Prostate gland (tissue), 2 donors: ENCODE data around the gene EPHA7. TPM values are rescaled to one million over a fixed set of nuclear protein-coding genes. Genes with fewer than 3 reads are reported as not detected.
A peak's percentile ranks its signal among the peaks of the same experiment; 100 is the strongest.

Experiments used
- DNase-seq: peaks from one replicate; pipeline ENCODE4 v3.0.0-alpha.2; 2019; ENCODE audit warnings: low spot score
- H3K27ac ChIP-seq, 2 donors: fragments of 200-600 bp; sonication (generic); 2 replicates each; pipeline ENCODE4 v1.5.1; 2017 to 2019
- H3K27me3 ChIP-seq: fragments of 200-600 bp; sonication (generic); replicated peaks from 2 replicates; pipeline ENCODE4 v1.5.1; 2019; ENCODE audit not compliant: insufficient read depth
- H3K36me3 ChIP-seq, 2 donors: fragments of 200-600 bp; sonication (generic); 1 replicate in 1 of 2; 2 replicates in 1 of 2; pipeline versions ENCODE4 v1.5.1 to v1.8.1; 2017 to 2019
- H3K4me1 ChIP-seq: fragments of 200-600 bp; sonication (generic); replicated peaks from 2 replicates; pipeline ENCODE4 v1.5.1; 2019
- H3K4me3 ChIP-seq, 2 donors: fragments of 200-600 bp; sonication (generic); 2 replicates each; pipeline ENCODE4 v1.5.1; 2017 to 2019
- H3K9me3 ChIP-seq: fragments of 200-600 bp; sonication (generic); 2 replicates; pipeline ENCODE4 v1.5.1; 2017
- POLR2A ChIP-seq: fragments of 450-650 bp; IDR thresholded peaks from one replicate; pipeline ENCODE4 v1.6.1; 2016; ENCODE audit warnings: antibody characterized with exemption, mild to moderate bottlenecking
- POLR2AphosphoS5 ChIP-seq: sonication (generic); formaldehyde crosslinking; IDR thresholded peaks from one replicate; pipeline ENCODE4 v1.6.1; 2017; ENCODE audit warnings: antibody characterized with exemption
- WGBS: methylation state at CpG from one replicate; pipeline ENCODE4 v1.1.5; 2018; 5-methylcytosine and 5-hydroxymethylcytosine counted together
- intact Hi-C: fragments of 100-400 bp; cut with DNase I; formaldehyde crosslinking; loops from one replicate; pipeline ENCODE4 v1.14.2; 2022
- total RNA-seq, 2 donors: library from RNA; depleted of rRNA; stranded (reverse); fragments of >200 nt; gene quantifications; one replicate each; pipeline ENCODE4 v1.1.0, GENCODE V29; 2016
- TF ChIP-seq, protein P1 (sequence below), 4 experiments: fragments of 200-600 bp in 2 of 4; fragments of 450-650 bp in 2 of 4; sonication (generic) in 2 of 4; IDR thresholded peaks; 1 replicate in 3 of 4; 2 replicates in 1 of 4; pipeline ENCODE4 v1.5.1; 2016 to 2019; ENCODE audit warnings: antibody characterized with exemption in 4 of 4, mild to moderate bottlenecking in 2 of 4, moderate library complexity in 2 of 4

The EPHA7 gene
- total RNA-seq, 2 donors from 2014 or later: 5.9 to 8.7 TPM

DNA sequence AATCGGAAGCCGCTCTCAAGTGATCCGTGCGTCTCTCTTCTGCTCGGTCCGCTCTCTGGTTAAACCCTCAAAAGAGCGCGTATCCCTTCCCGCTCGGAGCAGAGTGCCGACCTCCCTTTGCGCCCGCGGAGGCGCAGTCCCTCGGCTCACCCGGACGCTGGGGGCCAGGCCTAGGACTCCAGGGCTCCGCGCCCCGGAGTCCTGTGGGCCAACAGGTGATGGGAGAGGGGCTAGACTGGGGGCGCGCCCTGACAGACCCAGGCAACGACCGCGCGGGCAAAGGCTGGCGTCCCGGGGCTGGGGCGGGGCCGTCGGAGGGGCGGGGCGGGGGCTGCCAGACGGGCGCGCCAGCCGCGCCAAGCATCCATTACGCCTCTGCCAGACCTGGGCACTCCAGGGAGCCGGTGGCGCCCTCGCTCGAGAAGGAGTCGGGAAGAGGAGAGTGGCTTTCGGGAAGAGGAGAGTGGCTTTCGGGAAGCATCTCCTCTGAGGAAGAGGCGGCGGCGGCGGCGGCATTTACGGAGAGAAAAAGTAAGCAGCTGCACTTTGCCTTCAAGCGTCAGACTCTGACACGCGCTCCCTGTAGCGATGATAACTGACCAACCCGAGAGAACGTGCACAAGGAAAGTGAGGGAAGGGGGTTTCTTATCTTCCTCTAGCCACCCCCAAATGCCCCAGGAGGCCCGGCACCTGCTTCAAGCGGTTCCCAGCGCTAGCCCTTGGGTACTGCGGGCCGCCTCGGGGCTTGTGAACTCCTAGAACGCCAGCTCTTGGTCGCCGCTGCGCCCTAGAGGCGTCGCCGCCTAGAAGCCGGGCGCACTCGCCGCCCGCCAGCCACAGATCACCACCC, 2.6 kb downstream of the EPHA7 start:
- peak overlapping the region; percentile 45 to 72 for H3K27ac ChIP-seq
- H3K27me3 ChIP-seq: no peaks in the 10 kb centered on the region
- H3K9me3 ChIP-seq: no peaks in the 10 kb centered on the region
- peak overlapping the region; percentile 50 to 52 for H3K4me3 ChIP-seq
- no peaks in the 10 kb centered on the region for H3K36me3 ChIP-seq
- peak; percentile 16 for DNase-seq
- H3K4me1 ChIP-seq: no peaks in the 10 kb centered on the region
- TF ChIP-seq POLR2AphosphoS5: no peak
- WGBS: under 1% methylated on average over 74 of the region's 77 CpGs
- intact Hi-C loops: loop anchor here (2.0 to 10.0 kb wide), 3 partner anchors 222 to 1294 kb away; no protein-coding TSS in a partner anchor

DNA sequence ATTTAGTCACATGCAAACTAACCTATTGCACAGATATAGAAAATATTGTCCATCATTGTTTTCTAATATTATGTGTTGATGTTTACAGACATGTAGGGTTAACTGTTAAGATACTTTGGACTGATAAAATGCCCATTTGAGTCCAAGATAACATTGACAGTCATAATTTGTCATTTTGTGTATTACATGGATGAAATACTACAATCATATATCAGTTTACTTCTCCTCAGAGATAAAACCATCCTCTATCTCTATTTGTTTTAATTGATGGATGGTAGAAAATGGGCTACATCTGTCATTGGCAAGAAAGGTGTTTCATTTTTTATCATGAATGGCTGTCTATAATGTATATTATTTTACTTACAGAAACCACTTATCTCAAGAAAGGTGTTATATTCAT, 6.2 kb downstream of the EPHA7 start:
- no peaks in the 10 kb centered on the region for H3K9me3 ChIP-seq
- no peak overlapping the region for H3K4me3 ChIP-seq
- H3K36me3 ChIP-seq: no peaks in the 10 kb centered on the region
- H3K27ac ChIP-seq: no peak overlapping the region
- DNase-seq: no peak
- no peak for TF ChIP-seq POLR2AphosphoS5
- TF ChIP-seq, protein P1, sequence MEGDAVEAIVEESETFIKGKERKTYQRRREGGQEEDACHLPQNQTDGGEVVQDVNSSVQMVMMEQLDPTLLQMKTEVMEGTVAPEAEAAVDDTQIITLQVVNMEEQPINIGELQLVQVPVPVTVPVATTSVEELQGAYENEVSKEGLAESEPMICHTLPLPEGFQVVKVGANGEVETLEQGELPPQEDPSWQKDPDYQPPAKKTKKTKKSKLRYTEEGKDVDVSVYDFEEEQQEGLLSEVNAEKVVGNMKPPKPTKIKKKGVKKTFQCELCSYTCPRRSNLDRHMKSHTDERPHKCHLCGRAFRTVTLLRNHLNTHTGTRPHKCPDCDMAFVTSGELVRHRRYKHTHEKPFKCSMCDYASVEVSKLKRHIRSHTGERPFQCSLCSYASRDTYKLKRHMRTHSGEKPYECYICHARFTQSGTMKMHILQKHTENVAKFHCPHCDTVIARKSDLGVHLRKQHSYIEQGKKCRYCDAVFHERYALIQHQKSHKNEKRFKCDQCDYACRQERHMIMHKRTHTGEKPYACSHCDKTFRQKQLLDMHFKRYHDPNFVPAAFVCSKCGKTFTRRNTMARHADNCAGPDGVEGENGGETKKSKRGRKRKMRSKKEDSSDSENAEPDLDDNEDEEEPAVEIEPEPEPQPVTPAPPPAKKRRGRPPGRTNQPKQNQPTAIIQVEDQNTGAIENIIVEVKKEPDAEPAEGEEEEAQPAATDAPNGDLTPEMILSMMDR (IDR thresholded peaks at IDR 0.05): no peak
- no peak for TF ChIP-seq POLR2A
- H3K27me3 ChIP-seq: no peaks in the 10 kb centered on the region
- H3K4me1 ChIP-seq: no peaks in the 10 kb centered on the region
- intact Hi-C loops: loop anchor here (10.0 kb wide), 1 partner anchor 218 kb away; no protein-coding TSS in a partner anchor

DNA sequence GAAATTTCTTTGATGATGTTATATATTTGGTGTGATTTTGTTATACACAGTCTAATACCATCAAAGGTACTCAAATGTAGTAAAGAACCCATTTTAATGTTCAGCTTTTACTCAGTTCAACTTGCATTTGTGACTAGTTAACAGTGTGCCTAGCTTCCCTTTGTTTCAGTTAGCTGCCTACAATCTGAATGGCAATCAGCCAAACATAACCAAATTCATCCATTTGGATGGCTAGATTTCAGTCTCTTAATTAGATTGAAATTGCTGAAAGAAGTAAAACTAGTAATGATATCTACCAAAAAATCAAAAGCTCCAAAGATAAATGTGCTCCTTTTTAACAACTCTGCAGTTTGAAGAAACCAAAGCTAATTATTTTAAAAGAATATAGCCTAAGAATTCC, 6.9 kb downstream of the EPHA7 start:
- no peaks in the 10 kb centered on the region for H3K27me3 ChIP-seq
- no peak for TF ChIP-seq POLR2AphosphoS5
- TF ChIP-seq, protein P1 (IDR thresholded peaks at IDR 0.05): no peak
- no peaks in the 10 kb centered on the region for H3K9me3 ChIP-seq
- intact Hi-C loops: loop anchor here (10.0 kb wide), 1 partner anchor 218 kb away; no protein-coding TSS in a partner anchor
- no peak for DNase-seq
- no peaks in the 10 kb centered on the region for H3K4me1 ChIP-seq
- no peak overlapping the region for H3K4me3 ChIP-seq
- no peaks in the 10 kb centered on the region for H3K36me3 ChIP-seq
- H3K27ac ChIP-seq: no peak overlapping the region

DNA sequence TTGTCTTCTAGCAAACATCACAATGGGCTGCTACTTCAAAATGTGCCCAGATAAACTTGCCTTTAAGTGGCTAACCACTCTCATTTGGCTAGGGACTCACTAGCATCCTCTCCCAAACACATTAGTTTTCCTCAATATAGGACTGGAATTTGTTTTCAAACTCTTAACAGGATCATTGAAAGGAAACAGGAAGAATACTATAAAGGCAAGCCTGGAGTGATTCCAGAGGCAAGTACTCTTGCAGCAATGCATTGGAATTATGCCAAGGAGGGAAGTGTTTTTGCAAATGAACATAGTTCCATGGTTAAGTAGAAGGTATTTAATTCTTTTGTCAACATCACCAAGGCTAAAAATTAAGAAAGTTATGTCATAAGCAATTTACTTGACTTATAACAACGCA, 12.2 kb downstream of the EPHA7 start:
- Histone ChIP-seq H3K27ac (no peak overlapping the region), H3K36me3 (no peaks in the 10 kb centered on the region), H3K9me3 (no peaks in the 10 kb centered on the region), H3K4me1 (no peaks in the 10 kb centered on the region), H3K27me3 (no peaks in the 10 kb centered on the region), H3K4me3 (no peak overlapping the region)
- 95% methylated on average over 1 of the region's 1 CpG for WGBS
- intact Hi-C loops: no loop called here
- DNase-seq: no peak
- TF ChIP-seq POLR2A: no peak
- no peak for TF ChIP-seq POLR2AphosphoS5
- TF ChIP-seq, protein P1 (IDR thresholded peaks at IDR 0.05): no peak

DNA sequence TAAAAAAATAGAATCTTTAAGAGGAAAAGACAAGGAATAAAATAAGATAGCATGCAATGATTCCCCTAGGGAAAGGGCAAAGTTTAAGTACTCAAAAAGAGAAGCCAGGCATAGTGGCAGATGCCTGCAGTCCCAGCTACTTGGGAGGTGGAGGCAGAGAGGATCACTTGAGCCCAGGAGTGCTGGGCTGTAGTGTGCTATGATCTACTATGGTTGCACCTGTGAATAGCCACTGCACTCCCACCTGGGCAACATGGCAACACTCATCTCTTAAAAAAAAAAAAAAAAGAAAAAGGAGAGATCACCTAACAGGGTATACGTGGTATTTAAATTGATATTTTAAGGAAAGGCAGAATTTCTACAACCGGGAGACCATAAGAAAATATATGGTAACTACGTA, 16.0 kb downstream of the EPHA7 start:
- H3K4me3 ChIP-seq: no peak overlapping the region
- H3K27me3 ChIP-seq: no peaks in the 10 kb centered on the region
- WGBS: 97% methylated on average over 3 of the region's 3 CpGs
- DNase-seq: no peak
- intact Hi-C loops: no loop called here
- H3K27ac ChIP-seq: no peak overlapping the region
- TF ChIP-seq POLR2AphosphoS5 (no peak), POLR2A (no peak)
- TF ChIP-seq, protein P1 (IDR thresholded peaks at IDR 0.05): no peak
- H3K9me3 ChIP-seq: no peaks in the 10 kb centered on the region
- no peaks in the 10 kb centered on the region for H3K4me1 ChIP-seq
- H3K36me3 ChIP-seq: no peaks in the 10 kb centered on the region
